DMS153 treated with DMSO at 0.1 percent for 48 hours (cell line): ENCODE data around the gene ACOT8.

Experiments used
- DNase-seq: peaks from one replicate; lab custom pipeline; 2025; ENCODE audit not compliant: unreplicated experiment; lab: John Stamatoyannopoulos, UW

ACOT8 gene

DNA sequence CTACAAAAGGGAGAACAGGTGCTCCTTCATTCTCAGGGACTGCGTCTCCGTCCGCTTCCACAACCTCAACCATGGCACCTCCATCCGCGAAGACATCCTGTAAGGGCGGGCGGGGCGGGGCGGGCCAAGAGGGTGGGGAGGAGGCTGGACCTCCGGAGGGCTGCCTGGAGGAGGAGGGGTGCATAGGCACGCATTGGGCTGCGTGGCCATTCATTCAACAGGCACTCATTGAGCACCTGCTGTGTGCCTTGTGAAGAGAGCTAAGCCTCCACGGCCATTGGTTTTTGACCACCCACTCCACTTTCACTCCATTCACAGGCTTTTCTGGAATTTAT is 657 bp upstream of the ACOT8 start:
- no peak for DNase-seq

DNA sequence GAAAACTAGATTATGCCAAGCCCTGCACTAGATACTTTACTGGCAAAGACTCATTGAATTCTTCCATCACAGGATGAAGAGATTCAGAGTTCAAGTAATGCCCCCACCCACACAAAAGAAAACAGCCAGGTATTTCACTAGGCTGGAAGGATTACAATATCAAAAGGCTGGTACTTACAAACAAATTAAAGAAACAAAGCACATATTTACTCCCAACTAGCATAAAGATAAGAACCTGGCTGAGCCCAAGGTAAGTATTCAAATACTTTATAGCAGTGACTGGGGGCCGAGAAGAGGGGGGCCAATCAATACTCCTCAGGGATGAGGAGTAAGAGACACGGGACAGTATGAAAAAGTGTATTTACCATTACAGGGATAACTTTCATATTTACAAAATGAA is 3.7 kb downstream of the ACOT8 start:
- DNase-seq = no peak

GRCh38 chr20:45852326-45852725 is 4.9 kb downstream of the ACOT8 start:
- DNase-seq = no peak

- no peak for DNase-seq
Measured at GRCh38 chr20:45851501-45851900, 5.7 kb downstream of the ACOT8 start.

- DNase-seq = no peak
Measured at GRCh38 chr20:45850926-45851325, 6.3 kb downstream of the ACOT8 start.

GRCh38 chr20:45850238-45850637 is 7.0 kb downstream of the ACOT8 start:
- DNase-seq = no peak

GRCh38 chr20:45848969-45849582 is 8.1 kb downstream of the ACOT8 start:
- no peak for DNase-seq

- no peak for DNase-seq
Measured at GRCh38 chr20:45848421-45848820, 8.8 kb downstream of the ACOT8 start.

DNA sequence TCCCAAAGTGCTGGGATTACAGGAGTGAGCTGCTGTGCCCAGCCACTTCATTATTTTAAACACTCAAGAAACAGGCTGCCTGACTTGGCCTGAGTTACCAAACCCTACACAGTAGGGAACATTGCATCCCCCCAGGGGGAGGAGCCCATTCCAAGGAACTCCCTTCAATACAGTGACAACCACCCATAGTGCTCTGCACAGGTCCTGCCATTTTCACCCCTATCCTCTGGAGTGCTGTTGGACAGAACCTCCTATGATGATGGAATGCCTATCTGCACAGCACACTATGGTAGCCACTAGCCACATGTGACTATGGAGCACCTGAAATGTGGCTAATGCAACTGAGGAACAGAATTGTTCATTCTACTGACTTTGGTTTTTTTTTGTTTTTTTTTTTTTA is 11.7 kb downstream of the ACOT8 start:
- no peak for DNase-seq

GRCh38 chr20:45843506-45843905 is 13.7 kb downstream of the ACOT8 start:
- no peak for DNase-seq

GRCh38 chr20:45842169-45842812 is 14.9 kb downstream of the ACOT8 start:
- no peak for DNase-seq

- no peak for DNase-seq
Measured at GRCh38 chr20:45841407-45842129, 15.6 kb downstream of the ACOT8 start.

GRCh38 chr20:45840700-45841198 is 16.4 kb downstream of the ACOT8 start:
- DNase-seq = no peak

DNA sequence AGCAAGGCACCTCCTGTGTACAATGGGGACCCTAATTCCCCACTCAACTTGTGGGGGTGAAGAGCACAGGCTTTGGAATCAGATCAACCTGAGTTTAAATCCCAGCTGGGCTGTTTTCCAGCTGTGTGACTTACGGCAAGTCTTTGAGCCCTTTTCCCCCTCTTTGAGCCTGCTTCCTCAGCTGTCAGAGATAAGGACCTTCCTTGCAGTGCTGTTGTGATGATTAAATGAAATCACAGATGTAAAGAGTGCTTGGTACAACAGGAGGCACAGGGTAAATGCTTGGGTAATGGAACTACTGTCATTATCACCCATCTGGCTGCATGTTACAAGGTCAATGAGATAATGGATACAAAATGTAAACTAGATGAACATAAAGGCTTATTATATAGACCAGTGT is 20.4 kb downstream of the ACOT8 start:
- no peak for DNase-seq

GRCh38 chr20:45835825-45836224 is 21.4 kb downstream of the ACOT8 start:
- DNase-seq = no peak

DNA sequence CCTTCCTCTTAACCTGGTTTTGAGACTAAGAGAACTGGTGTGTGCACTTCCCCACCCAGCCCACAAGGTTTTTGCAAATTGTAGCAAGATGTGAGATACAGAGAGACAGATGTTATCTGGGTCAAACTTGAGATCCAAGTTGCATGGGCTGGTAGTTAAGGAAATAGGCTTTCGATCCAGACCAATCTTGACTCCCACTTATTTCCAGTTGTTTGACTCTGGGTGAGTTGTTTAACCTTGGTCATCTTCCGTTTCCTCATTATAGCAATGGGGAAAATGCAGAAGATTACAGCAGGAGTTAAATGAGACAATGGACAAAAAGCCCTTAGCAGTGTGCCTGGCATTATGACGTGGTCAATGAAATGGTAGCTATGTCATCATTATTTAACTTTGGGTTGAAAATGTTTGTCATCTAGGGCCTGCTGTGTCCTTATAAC is 21.8 kb downstream of the ACOT8 start:
- no peak for DNase-seq

- no peak for DNase-seq
Measured at GRCh38 chr20:45834797-45835161, 22.4 kb downstream of the ACOT8 start.

- DNase-seq = peak; percentile 8
Measured at GRCh38 chr20:45833883-45834796, 23.1 kb downstream of the ACOT8 start.

GRCh38 chr20:45833030-45833882 is 23.9 kb downstream of the ACOT8 start, which contains the start of gene SNX21:
SNX21 (plus strand) TSS chr20:45833799; CDS start chr20:45833920, 121 bp downstream.
- peak; percentile 16 for DNase-seq

DNA sequence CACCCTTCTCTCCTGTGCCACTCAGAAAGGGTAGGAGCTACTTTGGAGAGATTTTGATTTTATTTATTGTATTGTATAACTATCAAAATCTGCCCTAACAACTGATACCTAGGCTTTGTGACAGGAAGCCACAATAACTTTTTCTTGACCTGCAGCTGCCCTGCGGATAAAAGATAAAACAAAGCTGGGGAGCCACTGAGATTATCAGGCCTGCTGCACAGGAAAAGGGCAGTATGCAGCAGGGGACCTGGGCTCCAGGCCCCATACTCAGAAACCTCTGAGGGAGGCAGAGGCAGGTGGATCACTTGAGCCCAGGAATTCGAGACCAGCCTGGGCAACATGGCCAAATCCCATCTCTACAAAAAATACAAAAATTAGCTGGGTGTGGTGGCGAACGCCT is 24.6 kb downstream of the ACOT8 start:
- no peak for DNase-seq
